Measurements from ENCODE around the gene NDUFA8. TPM values are rescaled to one million over a fixed set of nuclear protein-coding genes. Genes with fewer than 3 reads are reported as not detected.
A peak's percentile ranks its signal among the peaks of the same experiment; 100 is the strongest.

Gene NDUFA8
- total RNA-seq, 4 donors from 2014 or later: 55.7 to 83.3 (median 76.1) TPM

GRCh38 chr9:122110100-122110833 lies 49.3 kb downstream of the NDUFA8 start:
- 79% methylated on average over 6 of the region's 7 CpGs for WGBS
- no peak for DNase-seq (ENCODE audit: extremely low spot score)

DNA sequence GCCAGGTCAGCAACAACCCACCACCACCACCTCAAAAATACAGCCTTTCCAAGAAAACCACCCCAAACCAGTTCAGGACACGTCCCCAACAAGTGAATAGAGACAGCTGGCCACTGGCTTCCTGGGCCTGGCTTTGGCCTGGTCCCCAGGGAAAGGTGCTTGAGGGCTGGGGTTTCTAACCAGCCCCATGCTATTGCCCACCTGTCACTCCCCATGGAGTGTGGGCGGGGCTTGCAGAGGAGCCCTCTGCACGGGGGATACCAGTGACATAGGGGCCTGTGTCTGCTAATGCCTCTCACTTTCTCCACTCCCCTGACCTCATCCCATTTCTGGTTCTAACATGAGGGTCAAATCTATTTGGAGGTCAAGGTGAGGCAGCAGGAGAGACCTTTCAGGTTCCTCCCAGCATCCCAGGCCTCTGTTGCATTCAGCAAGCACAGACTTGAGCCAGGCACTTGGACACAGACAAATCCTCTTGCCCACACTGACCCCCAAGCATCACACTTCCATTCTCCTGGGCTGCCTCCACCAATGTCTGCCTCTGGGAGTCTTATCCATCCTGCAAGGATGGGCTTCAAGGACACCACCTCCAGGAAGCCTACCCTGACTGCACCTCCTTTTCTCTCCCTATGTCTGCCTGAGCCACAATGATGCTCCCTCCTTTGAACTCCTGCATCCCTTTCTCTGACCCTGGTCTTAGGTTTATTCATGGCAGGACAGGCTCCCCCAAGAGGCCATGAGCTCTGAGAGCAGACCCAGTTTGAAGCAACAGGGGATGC lies 50.4 kb downstream of the NDUFA8 start:
- H3K9me3 ChIP-seq: no peaks in the 10 kb centered on the region
- 81% methylated on average over 3 of the region's 3 CpGs for WGBS
- peaks cover 12 to 28% (median 25%) of the 10 kb centered on the region in 4 donors for H3K4me1 ChIP-seq
- DNase-seq (ENCODE audit: extremely low spot score): no peak
- no peaks in the 10 kb centered on the region for H3K27me3 ChIP-seq
- no peak overlapping the region for H3K4me3 ChIP-seq
- TF ChIP-seq EP300 (IDR thresholded peaks at IDR 0.05) (no peak), POLR2AphosphoS5 (IDR thresholded peaks at IDR 0.05) (no peak), POLR2A (IDR thresholded peaks at IDR 0.05; ENCODE audit: low read depth) (no peak)
- TF ChIP-seq, protein P1, sequence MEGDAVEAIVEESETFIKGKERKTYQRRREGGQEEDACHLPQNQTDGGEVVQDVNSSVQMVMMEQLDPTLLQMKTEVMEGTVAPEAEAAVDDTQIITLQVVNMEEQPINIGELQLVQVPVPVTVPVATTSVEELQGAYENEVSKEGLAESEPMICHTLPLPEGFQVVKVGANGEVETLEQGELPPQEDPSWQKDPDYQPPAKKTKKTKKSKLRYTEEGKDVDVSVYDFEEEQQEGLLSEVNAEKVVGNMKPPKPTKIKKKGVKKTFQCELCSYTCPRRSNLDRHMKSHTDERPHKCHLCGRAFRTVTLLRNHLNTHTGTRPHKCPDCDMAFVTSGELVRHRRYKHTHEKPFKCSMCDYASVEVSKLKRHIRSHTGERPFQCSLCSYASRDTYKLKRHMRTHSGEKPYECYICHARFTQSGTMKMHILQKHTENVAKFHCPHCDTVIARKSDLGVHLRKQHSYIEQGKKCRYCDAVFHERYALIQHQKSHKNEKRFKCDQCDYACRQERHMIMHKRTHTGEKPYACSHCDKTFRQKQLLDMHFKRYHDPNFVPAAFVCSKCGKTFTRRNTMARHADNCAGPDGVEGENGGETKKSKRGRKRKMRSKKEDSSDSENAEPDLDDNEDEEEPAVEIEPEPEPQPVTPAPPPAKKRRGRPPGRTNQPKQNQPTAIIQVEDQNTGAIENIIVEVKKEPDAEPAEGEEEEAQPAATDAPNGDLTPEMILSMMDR (IDR thresholded peaks at IDR 0.05): no peak
- H3K27ac ChIP-seq (replicated peaks in 1 of 4): peak overlapping the region in 1 of 4 donors; percentile 76
- intact Hi-C loops (cut with DNase I): no loop called here
- no peaks in the 10 kb centered on the region for H3K36me3 ChIP-seq

More at GRCh38 chr9:122110100-122110833, 49.3 kb downstream of the NDUFA8 start:
- TF ChIP-seq, protein P1 (IDR thresholded peaks at IDR 0.05): no peak
- TF ChIP-seq POLR2AphosphoS5 (IDR thresholded peaks at IDR 0.05): no peak
- TF ChIP-seq EP300 (IDR thresholded peaks at IDR 0.05): no peak
- TF ChIP-seq POLR2A (IDR thresholded peaks at IDR 0.05; ENCODE audit: low read depth): no peak
- no peaks in the 10 kb centered on the region for H3K9me3 ChIP-seq
- H3K27ac ChIP-seq (replicated peaks in 1 of 4): no peak overlapping the region
- H3K4me1 ChIP-seq: peaks cover 12 to 28% (median 25%) of the 10 kb centered on the region in 4 donors
- H3K36me3 ChIP-seq: no peaks in the 10 kb centered on the region
- no peak overlapping the region for H3K4me3 ChIP-seq
- intact Hi-C loops (cut with DNase I): no loop called here
- no peaks in the 10 kb centered on the region for H3K27me3 ChIP-seq

GRCh38 chr9:122107291-122107805 lies 52.2 kb downstream of the NDUFA8 start:
- no peak for DNase-seq (ENCODE audit: extremely low spot score)
- H3K4me1 ChIP-seq: peaks cover 12 to 28% (median 25%) of the 10 kb centered on the region in 4 donors
- H3K27me3 ChIP-seq: no peaks in the 10 kb centered on the region
- no peaks in the 10 kb centered on the region for H3K9me3 ChIP-seq
- intact Hi-C loops (cut with DNase I): no loop called here
- H3K27ac ChIP-seq (replicated peaks in 1 of 4): peak overlapping the region; percentile 62 to 76 (median 71)
- 41% methylated on average over 7 of the region's 7 CpGs for WGBS
- H3K36me3 ChIP-seq: no peaks in the 10 kb centered on the region
- H3K4me3 ChIP-seq: no peak overlapping the region
- TF ChIP-seq POLR2AphosphoS5 (IDR thresholded peaks at IDR 0.05) (peak; percentile 44 to 61), EP300 (IDR thresholded peaks at IDR 0.05) (no peak)

- no peak for DNase-seq (ENCODE audit: extremely low spot score)
- WGBS: 46% methylated on average over 2 of the region's 2 CpGs
- Histone ChIP-seq H3K4me1 (peaks cover 12 to 28% (median 25%) of the 10 kb centered on the region in 4 donors), H3K27ac (replicated peaks in 1 of 4) (peak overlapping the region; percentile 62 to 76 (median 71)), H3K27me3 (no peaks in the 10 kb centered on the region), H3K36me3 (no peaks in the 10 kb centered on the region), H3K4me3 (no peak overlapping the region), H3K9me3 (no peaks in the 10 kb centered on the region)
- TF ChIP-seq, protein P1 (IDR thresholded peaks at IDR 0.05): no peak
- TF ChIP-seq POLR2A (IDR thresholded peaks at IDR 0.05; ENCODE audit: low read depth) (no peak), EP300 (IDR thresholded peaks at IDR 0.05) (no peak), POLR2AphosphoS5 (IDR thresholded peaks at IDR 0.05) (no peak)
- intact Hi-C loops (cut with DNase I): no loop called here
Observed at GRCh38 chr9:122106576-122106975, 53.0 kb downstream of the NDUFA8 start.

GRCh38 chr9:122103985-122104384 lies 55.6 kb downstream of the NDUFA8 start:
- Histone ChIP-seq H3K9me3 (no peaks in the 10 kb centered on the region), H3K36me3 (no peaks in the 10 kb centered on the region), H3K27me3 (no peaks in the 10 kb centered on the region), H3K4me1 (peaks cover 12 to 37% (median 29%) of the 10 kb centered on the region in 4 donors), H3K27ac (replicated peaks in 1 of 4) (no peak overlapping the region), H3K4me3 (no peak overlapping the region)
- WGBS: 94% methylated on average over 1 of the region's 1 CpG
- TF ChIP-seq, protein P1 (IDR thresholded peaks at IDR 0.05): no peak
- TF ChIP-seq POLR2AphosphoS5 (IDR thresholded peaks at IDR 0.05) (no peak), EP300 (IDR thresholded peaks at IDR 0.05) (no peak), POLR2A (IDR thresholded peaks at IDR 0.05; ENCODE audit: low read depth) (no peak)
- intact Hi-C loops (cut with DNase I): loop anchor here (5.0 kb wide), 1 partner anchor 343 kb away; no protein-coding TSS in a partner anchor
- no peak for DNase-seq (ENCODE audit: extremely low spot score)

Data from esophagus muscularis mucosa (tissue), 4 donors.